HUES6 (cell line): Measurements from ENCODE around the gene HAPSTR1.

Experiments used
- H3K27ac ChIP-seq: 2 replicates; pipeline ENCODE4 v1.7.0; 2013; ENCODE audit warnings: low read depth, mild to moderate bottlenecking, low read length, inconsistent platforms
- H3K27me3 ChIP-seq: 2 replicates; pipeline ENCODE4 v1.6.1; 2013; ENCODE audit warnings: low read length; ENCODE audit not compliant: control insufficient read depth, insufficient read depth
- H3K36me3 ChIP-seq: 2 replicates; pipeline ENCODE4 v1.6.1; 2013; ENCODE audit warnings: low read length; ENCODE audit not compliant: control insufficient read depth, insufficient read depth
- H3K4me1 ChIP-seq: 2 replicates; pipeline ENCODE4 v1.6.1; 2013; ENCODE audit warnings: low read length; ENCODE audit not compliant: control insufficient read depth, insufficient read depth
- H3K4me3 ChIP-seq: 2 replicates; pipeline ENCODE4 v1.5.1; 2013; ENCODE audit warnings: low read depth, low read length
- H3K9ac ChIP-seq: one replicate; pipeline ENCODE4 v1.6.1; 2013; ENCODE audit warnings: mild to moderate bottlenecking, low read length
- H3K9me3 ChIP-seq: 2 replicates; pipeline ENCODE4 v1.6.1; 2013; ENCODE audit warnings: low read depth, low read length; ENCODE audit not compliant: control insufficient read depth, insufficient read depth

HAPSTR1 gene

DNA sequence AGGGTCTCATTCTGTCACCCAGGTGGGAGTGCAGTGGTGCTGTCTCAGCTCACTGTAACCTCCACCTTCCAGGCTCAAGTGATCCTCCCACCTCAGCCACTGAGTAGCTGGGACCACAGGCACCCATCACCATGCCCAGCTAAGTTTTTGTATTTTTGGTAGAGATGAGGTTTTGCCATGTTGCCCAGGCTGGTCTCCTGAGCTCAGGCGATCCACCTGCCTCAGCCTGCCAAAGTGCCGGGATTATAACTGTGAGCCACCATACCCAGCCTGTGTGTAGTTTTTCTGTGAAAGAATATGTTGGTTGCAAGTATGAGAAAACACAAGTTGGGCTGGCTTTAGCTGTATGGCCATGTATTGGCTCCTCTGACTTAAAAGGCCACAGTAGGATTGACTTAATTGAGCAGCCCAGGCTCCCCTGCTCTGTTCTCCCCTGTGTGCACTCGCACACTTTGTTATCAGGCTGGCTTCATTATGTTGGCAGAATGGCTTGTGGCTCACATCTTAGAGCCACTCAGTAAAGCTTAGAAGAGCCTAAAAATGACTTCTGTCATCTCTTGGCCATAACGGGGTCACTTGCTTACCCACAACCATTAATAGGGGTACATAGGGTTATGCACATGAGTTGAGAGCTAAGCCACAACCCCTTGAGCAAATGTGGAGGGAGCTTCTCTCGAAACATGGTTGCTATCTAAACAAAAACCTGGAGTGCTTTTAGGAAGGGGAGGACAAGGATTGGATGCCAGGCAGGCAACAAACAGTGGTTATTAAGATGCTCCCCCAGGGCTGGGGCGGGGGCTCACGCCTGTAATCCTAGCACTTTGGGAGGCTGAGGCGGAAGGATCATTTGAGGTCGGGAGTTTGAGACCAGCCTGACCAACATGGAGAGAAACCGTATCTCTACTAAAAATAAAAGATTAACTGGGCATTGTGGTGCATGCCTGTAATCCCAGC is 6.1 kb downstream of the HAPSTR1 start:
- Histone ChIP-seq H3K4me1 (peaks cover 31% of the 10 kb centered on the region), H3K9ac (no peak overlapping the region), H3K27me3 (no peaks in the 10 kb centered on the region), H3K4me3 (no peak overlapping the region), H3K9me3 (no peaks in the 10 kb centered on the region), H3K36me3 (peaks cover 90% of the 10 kb centered on the region), H3K27ac (no peak overlapping the region)

DNA sequence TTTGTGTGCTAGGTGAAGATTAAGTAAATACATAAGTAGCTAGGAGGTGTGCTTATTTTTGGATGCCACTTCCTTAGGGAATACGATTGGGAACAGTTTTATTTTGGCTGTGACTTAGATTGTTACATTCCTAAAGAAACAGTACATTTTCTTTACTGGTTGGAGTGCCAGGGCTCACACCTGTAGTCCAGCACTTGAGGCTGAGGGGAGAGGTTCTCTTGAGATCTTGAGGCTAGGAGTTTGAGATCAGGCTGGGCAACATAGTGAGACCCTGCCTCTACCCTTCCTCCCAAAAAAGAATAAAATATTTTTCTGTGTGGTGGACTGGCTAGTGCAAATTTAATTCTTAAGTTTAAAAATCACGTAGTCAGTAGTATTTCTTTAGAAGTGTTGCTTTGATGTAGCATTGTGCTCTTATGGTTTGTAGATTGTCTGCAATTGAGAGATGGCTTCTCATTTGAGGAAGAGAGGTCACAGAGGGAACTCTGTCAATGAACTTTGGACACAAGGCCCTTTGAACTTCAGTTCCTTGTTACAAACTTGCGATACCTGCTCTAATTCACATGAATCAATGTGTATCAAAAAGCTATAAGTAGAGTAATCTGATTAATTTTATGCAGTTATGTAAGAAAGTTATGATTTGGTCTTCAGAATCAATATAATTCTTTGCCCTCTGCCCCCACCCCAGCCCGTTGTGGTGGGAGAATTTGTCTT is 7.1 kb downstream of the HAPSTR1 start:
- Histone ChIP-seq H3K27ac (no peak overlapping the region), H3K36me3 (peaks cover 92% of the 10 kb centered on the region), H3K9me3 (no peaks in the 10 kb centered on the region), H3K4me3 (no peak overlapping the region), H3K27me3 (no peaks in the 10 kb centered on the region), H3K4me1 (peaks cover 31% of the 10 kb centered on the region), H3K9ac (no peak overlapping the region)

DNA sequence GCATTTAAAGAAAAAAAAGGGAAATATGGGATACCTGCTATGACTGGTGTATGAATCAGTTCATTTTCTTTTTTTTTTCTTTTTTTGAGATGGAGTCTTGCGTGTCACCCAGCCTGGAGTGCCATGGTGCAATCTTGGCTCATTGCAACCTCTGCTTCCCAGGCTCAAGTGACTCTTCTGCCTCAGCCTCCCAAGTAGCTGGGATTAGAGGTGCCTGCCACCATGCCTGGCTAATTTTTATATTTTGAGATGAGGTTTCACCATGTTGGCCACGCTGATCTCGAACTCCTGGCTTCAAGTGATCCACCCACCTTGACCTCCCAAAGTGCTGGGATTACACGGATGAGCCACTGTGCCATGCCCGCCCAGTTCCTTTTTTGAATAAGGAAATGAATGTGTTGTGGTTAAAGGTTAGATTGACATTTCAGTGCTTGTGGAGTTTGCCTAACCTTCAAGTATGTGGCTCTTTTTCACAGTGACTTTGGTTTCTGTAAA is 7.7 kb downstream of the HAPSTR1 start:
- Histone ChIP-seq H3K9ac (no peak overlapping the region), H3K36me3 (peaks cover 92% of the 10 kb centered on the region), H3K9me3 (no peaks in the 10 kb centered on the region), H3K27me3 (no peaks in the 10 kb centered on the region), H3K4me1 (peaks cover 26% of the 10 kb centered on the region), H3K4me3 (no peak overlapping the region), H3K27ac (no peak overlapping the region)

- no peaks in the 10 kb centered on the region for H3K27me3 ChIP-seq
- no peak overlapping the region for H3K4me3 ChIP-seq
- no peak overlapping the region for H3K9ac ChIP-seq
- H3K27ac ChIP-seq = no peak overlapping the region
- H3K4me1 ChIP-seq = peaks cover 19% of the 10 kb centered on the region
- no peaks in the 10 kb centered on the region for H3K9me3 ChIP-seq
- peaks cover 97% of the 10 kb centered on the region for H3K36me3 ChIP-seq
Measured at GRCh38 chr16:9102379-9102778, 10.9 kb downstream of the HAPSTR1 start.

- Histone ChIP-seq H3K9ac (no peak overlapping the region), H3K36me3 (peaks cover 97% of the 10 kb centered on the region), H3K27ac (no peak overlapping the region), H3K9me3 (no peaks in the 10 kb centered on the region), H3K27me3 (no peaks in the 10 kb centered on the region), H3K4me3 (no peak overlapping the region), H3K4me1 (peaks cover 21% of the 10 kb centered on the region)
Measured at GRCh38 chr16:9102943-9103342, 11.5 kb downstream of the HAPSTR1 start.

DNA sequence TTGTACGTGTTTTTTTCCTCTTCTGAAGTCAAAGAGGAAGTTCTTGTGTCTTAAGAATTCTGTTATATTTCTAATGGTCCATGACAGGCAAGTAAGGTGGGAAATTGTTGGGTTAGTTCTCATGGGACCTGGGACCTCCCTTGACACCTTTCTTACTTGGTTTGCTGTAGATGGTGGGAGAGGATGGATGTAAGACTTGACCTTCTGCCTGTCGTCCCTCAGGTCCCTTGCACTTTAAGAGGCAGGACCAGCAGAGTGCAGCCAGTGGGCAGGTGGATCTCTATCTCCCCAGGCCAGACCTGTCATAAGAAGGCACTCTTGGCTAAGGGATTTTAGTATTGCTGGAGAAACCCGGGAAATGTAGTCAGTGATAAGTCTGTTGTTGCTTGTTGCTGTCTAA is 12.1 kb downstream of the HAPSTR1 start:
- H3K36me3 ChIP-seq = peaks cover 97% of the 10 kb centered on the region
- no peak overlapping the region for H3K4me3 ChIP-seq
- H3K9ac ChIP-seq = no peak overlapping the region
- peaks cover 21% of the 10 kb centered on the region for H3K4me1 ChIP-seq
- H3K27me3 ChIP-seq = no peaks in the 10 kb centered on the region
- H3K27ac ChIP-seq = no peak overlapping the region
- no peaks in the 10 kb centered on the region for H3K9me3 ChIP-seq

DNA sequence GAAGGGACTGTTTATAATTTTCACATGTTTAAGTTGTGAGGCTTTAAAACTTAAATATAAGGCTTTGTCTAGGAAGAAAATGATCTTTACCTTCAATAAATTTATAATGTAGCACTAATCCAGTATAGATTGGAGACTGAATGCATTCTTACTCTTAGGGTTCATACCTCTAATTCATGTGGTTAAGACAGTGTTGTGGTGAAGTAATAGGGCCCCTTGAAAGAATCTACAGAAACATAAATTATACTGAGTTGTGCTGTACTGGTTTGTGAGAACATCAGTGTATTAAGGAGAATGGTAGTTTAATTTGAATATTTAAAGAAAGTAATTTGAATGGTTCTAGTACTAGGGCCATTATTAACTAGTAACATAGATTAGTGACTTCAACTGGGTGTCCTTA is 13.7 kb downstream of the HAPSTR1 start:
- Histone ChIP-seq H3K9me3 (no peaks in the 10 kb centered on the region), H3K4me3 (no peak overlapping the region), H3K4me1 (peaks cover 38% of the 10 kb centered on the region), H3K27me3 (no peaks in the 10 kb centered on the region), H3K36me3 (peaks cover 94% of the 10 kb centered on the region), H3K9ac (no peak overlapping the region), H3K27ac (no peak overlapping the region)

DNA sequence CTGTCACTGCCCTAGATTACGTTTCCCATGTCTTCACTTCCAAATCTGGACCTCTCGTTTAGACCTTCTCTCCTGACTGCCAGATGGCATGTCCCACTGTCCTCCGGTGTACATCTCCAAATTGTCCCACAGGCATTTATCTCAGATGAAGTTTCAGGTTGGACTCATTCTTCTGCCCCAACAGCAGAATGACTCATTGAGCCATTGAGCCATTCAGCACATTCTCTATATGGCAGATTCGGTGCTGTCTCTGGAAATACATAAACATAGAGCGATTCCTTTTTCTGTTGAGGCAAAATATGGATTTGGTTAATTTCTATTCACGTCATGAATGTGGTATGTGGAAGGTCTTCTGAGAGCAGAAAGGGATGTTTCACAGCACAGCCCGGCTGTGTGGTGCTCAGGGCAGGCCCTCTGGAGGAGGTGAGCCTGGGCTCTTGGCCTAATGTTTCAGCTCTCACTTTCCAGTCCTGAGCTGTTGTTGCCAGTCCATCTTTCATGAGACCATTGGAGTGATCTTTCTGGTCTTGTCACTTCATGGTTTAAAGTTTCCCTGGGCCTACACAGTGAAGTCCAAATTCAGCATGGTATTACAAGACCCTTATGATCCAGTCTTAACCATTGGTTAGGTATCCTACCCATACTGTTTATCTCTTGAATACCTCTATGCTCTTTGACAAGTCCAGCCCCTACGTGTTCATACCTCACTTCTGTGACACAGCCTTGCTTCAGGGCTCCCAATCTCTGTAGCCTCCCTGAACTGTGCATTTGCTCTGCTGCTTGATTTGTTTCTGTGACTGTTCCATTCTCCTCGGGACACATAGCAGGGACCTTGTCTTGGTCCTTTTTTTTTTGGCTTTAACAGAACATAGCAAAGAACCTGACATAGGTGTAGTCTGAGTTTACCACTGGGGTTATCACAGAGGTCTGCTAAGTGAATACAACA is 15.9 kb downstream of the HAPSTR1 start:
- no peak overlapping the region for H3K9ac ChIP-seq
- no peak overlapping the region for H3K4me3 ChIP-seq
- H3K9me3 ChIP-seq = no peaks in the 10 kb centered on the region
- peaks cover 81% of the 10 kb centered on the region for H3K36me3 ChIP-seq
- peaks cover 57% of the 10 kb centered on the region for H3K4me1 ChIP-seq
- no peaks in the 10 kb centered on the region for H3K27me3 ChIP-seq
- H3K27ac ChIP-seq = no peak overlapping the region

- peak overlapping the region; percentile 10 for H3K27ac ChIP-seq
- H3K27me3 ChIP-seq = no peaks in the 10 kb centered on the region
- no peaks in the 10 kb centered on the region for H3K9me3 ChIP-seq
- H3K9ac ChIP-seq = peak overlapping the region; percentile 6
- peaks cover 64% of the 10 kb centered on the region for H3K36me3 ChIP-seq
- H3K4me3 ChIP-seq = 0 out of 2 replicates have a peak overlapping the region, but pooled peaks have one; percentile 17
- peaks cover 69% of the 10 kb centered on the region for H3K4me1 ChIP-seq
Measured at GRCh38 chr16:9109255-9109654, 17.8 kb downstream of the HAPSTR1 start.

GRCh38 chr16:9112166-9112843 is 20.9 kb downstream of the HAPSTR1 start:
- Histone ChIP-seq H3K4me1 (peaks cover 72% of the 10 kb centered on the region), H3K36me3 (peaks cover 55% of the 10 kb centered on the region)

More at GRCh38 chr16:9112166-9112843, 20.9 kb downstream of the HAPSTR1 start:
- no peaks in the 10 kb centered on the region for H3K9me3 ChIP-seq
- H3K27ac ChIP-seq = no peak overlapping the region
- H3K9ac ChIP-seq = no peak overlapping the region
- no peak overlapping the region for H3K4me3 ChIP-seq
- H3K27me3 ChIP-seq = no peaks in the 10 kb centered on the region
